GM19240 (cell line): ENCODE data around the gene NNT.
"Not testable (repeated sequence)": the region's sequence is repeated elsewhere in the genome, so short reads cannot be mapped to it uniquely, and the experiment has no call there.

Source experiments
- DNase-seq: peaks from one replicate; pipeline ENCODE4 v3.0.0; 2011; ENCODE audit warnings: low spot score; ENCODE audit not compliant: insufficient read length

NNT gene

DNA sequence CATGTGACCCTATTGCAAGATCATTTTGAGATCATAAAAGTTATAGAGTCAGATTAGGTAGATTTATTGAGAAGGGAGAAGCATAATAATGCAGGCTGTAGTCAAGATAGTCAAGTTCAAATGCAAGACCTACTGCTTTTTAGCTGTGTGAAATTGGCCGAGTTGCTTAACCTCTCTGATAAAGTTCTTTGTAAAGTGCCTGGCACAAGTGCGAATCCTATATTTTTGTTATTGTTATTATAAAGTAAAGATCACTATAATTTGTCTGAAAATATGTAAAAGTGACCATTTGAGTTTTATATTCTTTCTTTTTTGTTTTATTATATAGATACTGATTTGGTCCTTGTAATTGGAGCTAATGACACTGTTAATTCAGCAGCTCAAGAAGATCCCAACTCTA is 99.3 kb downstream of the NNT start:
- no peak for DNase-seq

DNA sequence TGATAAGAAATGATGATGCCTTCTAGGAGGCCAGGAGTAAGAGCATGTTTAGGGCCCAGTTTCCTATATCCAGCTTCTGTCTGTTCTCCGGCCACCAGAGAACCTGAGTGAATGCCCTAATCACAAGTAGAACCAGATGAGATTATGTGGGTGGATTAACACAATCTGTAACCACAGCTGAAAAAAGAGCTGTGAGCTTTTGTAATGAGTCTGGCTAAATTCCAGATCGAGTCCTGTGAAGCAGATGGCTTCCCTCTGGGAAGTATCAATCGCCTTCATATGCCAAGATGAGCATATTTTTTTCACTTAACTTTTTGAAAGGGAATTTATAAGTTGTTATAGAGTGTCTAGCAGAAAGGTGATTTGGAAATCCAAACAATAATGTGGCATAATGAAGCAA is 99.8 kb downstream of the NNT start:
- DNase-seq: no peak

DNA sequence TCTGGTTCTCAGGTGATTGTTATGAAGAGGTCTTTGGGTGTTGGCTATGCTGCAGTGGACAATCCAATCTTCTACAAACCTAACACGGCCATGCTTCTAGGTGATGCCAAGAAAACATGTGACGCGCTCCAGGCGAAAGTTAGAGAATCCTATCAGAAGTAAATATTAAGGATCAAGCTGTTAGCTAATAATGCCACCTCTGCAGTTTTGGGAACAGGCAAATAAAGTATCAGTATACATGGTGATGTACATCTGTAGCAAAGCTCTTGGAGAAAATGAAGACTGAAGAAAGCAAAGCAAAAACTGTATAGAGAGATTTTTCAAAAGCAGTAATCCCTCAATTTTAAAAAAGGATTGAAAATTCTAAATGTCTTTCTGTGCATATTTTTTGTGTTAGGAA is 101.3 kb downstream of the NNT start:
- DNase-seq: no peak

DNA sequence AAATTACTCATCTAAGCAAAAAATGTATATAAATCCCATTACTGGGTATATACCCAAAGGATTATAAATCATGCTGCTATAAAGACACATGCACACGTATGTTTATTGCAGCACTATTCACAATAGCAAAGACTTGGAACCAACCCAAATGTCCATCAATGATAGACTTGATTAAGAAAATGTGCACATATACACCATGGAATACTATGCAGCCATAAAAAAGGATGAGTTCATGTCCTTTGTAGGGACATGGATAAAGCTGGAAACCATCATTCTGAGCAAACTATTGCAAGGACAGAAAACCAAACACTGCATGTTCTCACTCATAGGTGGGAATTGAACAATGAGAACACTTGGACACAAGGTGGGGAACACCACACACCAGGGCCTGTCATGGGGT is 103.6 kb downstream of the NNT start:
- DNase-seq: not testable (repeated sequence)

DNA sequence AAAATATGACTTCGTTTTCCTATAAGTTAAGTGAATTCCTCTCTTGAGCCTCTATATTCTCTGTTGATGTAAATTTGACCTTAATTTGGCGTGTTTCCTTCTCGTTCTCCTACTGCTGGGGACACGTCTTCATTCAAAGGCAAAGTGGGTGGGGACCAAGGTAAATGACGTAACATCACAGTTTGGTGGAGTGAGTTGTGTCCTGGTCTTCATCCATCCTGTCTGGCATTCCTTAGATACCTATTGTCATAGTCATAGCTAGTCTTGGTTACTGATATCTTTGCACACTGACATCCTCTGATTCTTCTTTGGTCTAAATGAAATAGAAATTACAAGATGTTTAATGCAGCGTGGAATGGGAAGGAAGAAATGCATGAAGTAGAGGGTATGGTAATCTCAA is 108.5 kb downstream of the NNT start:
- DNase-seq: no peak

DNA sequence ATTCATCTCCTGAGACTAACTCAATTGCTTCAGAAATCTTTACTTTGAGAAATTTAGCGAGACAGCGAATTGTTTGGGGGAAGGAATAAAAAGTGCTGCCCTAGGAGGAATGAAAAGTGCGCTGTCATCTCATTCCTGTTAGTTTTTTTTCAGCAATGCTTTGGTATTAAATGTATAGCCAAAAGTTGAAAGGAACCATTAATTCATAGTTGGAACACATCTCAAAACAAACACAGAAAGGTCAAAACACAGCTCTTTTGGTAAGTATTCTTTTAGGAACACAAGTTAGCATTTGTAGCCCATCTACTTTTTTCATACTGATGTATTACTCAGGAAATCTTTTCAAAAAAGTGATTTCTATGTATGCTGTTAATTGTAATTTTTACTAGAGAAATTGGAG is 109.1 kb downstream of the NNT start:
- no peak for DNase-seq

DNA sequence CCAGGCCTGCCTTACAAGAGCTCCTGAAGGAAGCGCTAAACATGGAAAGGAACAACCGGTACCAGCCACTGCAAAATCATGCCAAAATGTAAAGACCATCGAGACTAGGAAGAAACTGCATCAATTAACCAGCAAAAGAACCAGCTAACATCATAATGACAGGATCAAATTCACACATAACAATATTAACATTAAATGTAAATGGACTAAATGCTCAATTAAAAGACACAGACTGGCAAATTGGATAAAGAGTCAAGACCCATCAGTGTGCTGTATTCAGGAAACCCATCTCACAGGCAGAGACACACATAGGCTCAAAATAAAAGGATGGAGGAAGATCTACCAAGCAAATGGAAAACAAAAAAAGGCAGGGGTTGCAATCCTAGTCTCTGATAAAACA is 116.8 kb downstream of the NNT start:
- not testable (repeated sequence) for DNase-seq

DNA sequence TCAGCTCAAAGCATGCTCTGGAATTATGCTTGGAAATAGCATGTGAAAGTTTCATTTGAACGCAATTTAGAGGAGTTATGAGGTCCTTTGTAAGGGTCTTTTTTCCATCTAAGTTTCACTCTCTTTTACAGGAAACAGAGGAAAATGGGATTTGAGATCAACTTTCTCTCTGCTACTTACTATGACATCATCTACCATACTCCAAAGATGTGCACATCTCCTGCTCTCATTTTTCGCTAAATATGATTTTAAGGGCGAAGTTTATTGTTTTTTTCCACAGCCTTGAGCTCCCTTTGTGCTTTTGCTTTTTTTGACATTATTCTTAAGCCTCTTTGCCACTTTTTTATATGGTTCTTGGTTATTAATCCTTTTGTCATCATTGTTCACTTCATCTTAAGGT is 125.6 kb downstream of the NNT start:
- no peak for DNase-seq

DNA sequence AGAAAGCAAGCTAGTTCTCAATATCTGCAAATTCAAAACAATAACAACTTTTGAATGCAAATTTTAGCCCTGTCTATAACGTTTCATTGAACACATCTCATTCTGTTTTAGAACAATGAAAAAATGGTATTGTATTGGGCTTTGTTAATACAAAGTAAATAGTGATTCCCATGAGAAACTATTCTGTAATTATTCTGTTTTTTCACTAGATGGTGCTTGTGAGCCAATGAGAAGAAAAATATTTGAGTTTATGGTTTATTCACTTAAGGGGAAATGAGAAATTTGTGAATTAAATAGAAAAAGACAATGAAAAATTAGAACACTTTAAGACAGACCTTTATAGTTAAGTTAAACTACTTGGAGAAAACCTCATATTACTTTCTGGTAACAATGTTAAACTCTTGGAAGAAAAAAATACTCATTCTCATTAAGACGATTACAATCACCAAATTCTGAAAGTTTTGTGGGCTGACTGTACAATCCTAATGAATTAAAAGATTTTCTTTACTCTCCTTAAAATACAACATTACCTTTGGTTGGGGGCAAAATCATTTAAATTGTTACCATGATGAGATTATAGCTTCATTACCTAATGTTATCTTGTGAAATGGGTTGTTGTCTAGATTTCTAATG is 127.0 kb downstream of the NNT start:
- no peak for DNase-seq

DNA sequence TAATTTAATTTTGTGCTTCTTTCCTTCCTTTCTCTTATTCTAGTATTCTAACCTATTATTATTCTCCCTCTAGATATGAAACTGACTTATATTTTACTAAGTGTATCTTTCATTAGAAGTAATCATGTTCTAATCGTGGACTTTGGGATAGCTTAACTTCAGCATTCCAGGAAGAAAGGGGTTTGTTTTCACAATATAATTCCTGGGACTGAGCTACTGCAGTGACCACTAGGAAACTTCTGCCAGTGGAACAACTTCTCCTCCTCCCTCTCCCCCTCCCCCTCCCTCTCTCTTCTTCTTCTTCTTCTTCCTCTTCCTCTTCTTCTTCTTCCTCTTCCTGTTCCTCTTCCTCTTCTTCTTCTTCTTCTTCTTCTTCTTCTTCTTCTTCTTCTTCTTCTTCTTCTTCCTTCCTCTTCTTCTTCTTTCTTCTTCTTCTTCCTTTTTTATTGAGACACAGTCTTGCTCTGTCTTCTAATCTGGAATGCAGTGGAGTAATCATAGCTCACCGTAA is 127.9 kb downstream of the NNT start:
- DNase-seq: no peak

DNA sequence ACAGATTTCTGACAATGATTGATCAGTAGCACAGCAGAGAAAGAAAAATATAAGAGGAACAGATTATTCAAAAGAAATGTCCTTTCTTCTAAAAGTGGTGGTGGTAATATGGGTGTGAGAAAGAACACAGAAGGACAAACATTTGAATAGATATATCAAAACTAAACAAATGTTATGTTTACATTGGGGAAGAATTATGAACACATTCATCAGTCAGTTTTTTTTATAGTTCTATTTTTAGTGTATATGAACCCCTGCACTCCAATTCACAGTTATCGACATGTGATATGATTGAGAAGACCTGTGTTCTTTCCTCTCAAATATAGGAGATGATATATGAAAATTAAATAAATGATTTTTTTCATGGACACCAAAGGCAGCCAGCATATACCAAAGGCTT is 128.6 kb downstream of the NNT start:
- DNase-seq: no peak

DNA sequence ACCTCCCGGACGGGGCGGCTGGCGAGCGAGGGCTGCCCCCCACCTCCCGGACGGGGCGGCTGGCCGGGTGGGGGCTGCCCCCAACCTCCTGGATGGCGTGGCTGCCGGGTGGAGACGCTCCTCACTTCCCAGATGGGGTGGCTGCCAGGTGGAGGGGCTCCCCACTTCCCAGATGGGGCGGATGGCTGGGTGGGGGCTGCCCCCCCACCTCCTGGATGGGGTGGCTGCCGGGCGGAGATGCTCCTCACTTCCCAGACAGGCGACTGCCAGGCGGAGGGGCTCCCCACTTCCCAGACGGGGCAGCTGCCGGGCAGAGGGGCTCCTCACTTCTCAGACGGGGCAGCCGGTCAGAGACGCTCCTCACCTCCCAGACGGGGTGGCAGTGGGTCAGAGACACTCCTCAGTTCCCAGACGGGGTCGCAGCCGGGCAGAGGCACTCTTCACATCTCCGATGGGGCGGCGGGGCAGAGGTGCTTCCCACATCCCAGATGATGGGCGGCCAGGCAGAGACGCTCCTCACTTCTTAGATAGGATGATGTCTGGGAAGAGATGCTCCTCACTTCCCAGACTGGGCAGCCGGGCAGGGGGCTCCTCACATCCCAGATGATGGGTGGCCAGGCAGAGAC is 143.1 kb downstream of the NNT start:
- not testable (repeated sequence) for DNase-seq

DNA sequence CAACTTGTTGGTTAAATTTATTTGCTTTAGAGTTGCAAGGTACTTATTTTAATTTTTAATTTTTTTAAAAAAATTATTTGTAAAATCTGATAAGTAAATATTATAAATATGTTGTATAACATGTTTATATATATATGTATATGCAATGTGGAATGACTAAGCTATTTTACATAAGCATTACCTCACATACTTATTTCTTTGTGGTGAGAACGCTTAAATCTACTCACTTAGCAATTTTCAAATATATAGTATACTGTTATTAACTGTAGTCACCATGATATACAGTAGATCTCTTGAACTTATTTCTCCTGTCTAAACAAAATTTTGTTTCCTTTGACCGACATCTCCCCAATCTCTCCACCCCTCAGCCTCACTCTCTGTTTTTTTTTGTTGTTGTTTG is 147.8 kb downstream of the NNT start:
- no peak for DNase-seq

DNA sequence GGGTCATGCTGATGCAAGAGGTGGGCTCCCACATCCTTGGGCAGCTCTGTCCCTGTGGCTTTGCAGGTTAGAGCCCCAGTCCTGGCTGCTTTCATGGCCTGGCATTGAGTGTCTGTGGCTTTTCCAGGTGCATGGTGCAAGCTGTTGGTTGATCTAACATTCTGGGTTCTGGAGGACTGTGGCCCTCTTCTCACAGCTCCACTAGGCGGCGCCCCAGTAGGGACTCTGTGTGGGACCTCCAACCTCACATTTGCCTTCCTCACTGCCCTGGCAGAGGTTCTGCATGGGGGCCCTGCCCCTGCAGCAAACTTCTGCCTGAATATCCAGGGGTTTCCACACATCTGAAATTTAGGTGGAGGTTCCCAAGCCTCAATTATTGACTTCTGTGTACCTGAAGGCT is 150.1 kb downstream of the NNT start:
- DNase-seq: no peak
